Coronary artery (tissue), 2 donors: ENCODE results near the gene FOXO4.

Source experiments
- DNase-seq: peaks from one replicate; pipeline ENCODE4 v3.0.0-alpha.2; 2017; ENCODE audit warnings: low spot score
- H3K27ac ChIP-seq, 2 donors: fragments of 200-600 bp; sonication (generic); one replicate each; pipeline ENCODE4 v1.5.1; 2016 to 2019
- H3K4me3 ChIP-seq: fragments of 200-600 bp; sonication (generic); 2 replicates; pipeline ENCODE4 v1.5.1; 2016; ENCODE audit warnings: mild to moderate bottlenecking, moderate library complexity
- CTCF ChIP-seq: fragments of 200-600 bp; sonication (generic); IDR thresholded peaks from one replicate; pipeline ENCODE4 v1.5.1; 2019; ENCODE audit warnings: antibody characterized with exemption

The FOXO4 gene

DNA sequence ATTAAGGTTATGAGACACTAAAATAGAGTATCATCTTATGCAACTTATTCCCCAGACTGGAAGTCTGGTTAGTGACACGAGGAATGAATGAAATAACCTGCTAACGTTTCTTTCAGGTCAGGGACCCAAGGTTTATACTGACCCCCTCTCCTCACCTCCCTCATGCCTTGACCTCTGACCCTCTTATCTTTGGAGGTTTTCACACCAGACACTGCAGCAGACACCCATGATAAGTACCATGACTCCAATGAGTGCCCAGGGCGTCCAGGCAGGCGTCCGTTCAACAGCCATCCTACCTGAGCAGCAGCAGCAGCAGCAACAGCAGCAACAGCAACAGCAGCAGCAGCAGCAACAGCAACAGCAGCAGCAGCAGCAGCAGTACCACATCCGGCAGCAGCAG, 44.8 kb downstream of the FOXO4 start:
- Histone ChIP-seq H3K27ac (no peak overlapping the region), H3K4me3 (no peak overlapping the region)
- TF ChIP-seq CTCF = no peak
- no peak for DNase-seq

- Histone ChIP-seq H3K4me3 (no peak overlapping the region), H3K27ac (peak overlapping the region; percentile 4 to 5)
- no peak for TF ChIP-seq CTCF
- DNase-seq = no peak
These were observed 47.9 kb downstream of the FOXO4 start for GRCh38 chrX:71143508-71143907.

DNA sequence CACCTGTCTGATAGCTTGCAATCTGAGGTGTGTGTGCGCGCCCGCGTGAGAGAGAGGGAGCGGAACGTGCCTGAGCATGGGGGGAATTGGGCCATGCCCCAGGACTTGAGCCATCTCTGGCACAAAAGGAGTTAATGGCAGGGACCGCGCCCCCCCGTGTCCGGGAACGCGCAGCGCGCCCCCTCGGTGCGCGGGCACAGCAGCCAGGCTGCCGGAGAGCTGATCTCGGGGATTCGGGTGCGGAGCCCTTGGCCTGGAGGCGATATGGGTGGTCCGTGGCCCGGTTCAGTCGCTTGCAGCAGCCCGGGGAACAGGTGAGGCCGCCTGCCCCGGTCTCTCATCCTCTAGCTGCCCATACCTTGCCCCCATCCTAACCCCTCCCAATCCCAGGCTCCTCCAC, 49.0 kb downstream of the FOXO4 start, which contains the start of gene NLGN3:
TSS of gene NLGN3 (plus strand) at position 191 of the 400 bp plus-strand sequence. CDS start 2,909 bp downstream, outside the sequence.
- peak within 1 kb of the TSS; percentile 65 for H3K4me3 ChIP-seq
- no peak for DNase-seq
- peak within 1 kb of the TSS; percentile 5 to 57 for H3K27ac ChIP-seq
- TF ChIP-seq CTCF = no peak

GRCh38 chrX:71147496-71148277, 52.0 kb downstream of the FOXO4 start:
- DNase-seq = no peak
- TF ChIP-seq CTCF = no peak
- no peak overlapping the region for H3K27ac ChIP-seq
- H3K4me3 ChIP-seq = no peak overlapping the region

DNA sequence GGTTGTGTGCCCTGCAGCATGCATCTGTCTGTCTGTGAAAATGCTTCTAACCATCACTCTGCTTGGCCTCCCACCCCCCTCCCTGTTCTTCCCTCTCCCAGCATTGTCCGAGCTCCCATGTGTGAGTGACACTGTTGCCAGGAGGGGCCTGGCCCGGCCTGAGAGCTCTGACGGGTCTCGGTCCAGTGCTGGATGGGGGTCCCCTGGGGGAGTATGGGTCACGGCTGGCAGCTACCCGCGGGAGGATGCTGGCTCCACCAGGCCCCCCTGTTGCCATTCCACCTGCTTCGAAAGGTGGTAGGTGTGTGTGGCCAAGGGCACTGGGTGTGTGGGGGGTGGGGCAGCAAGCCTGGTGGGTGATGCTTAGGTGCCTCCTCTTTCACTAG, 52.6 kb downstream of the FOXO4 start:
- H3K4me3 ChIP-seq = no peak overlapping the region
- no peak for TF ChIP-seq CTCF
- no peak overlapping the region for H3K27ac ChIP-seq
- DNase-seq = no peak

GRCh38 chrX:71151366-71151765, 55.7 kb downstream of the FOXO4 start:
- Histone ChIP-seq H3K4me3 (no peak overlapping the region), H3K27ac (no peak overlapping the region)
- no peak for DNase-seq
- no peak for TF ChIP-seq CTCF
